NCI-H82 treated with DMSO at 0.1 percent for 48 hours (cell line): Measurements from ENCODE around the gene CXCL13.
"Not testable (repeated sequence)": the region's sequence is repeated elsewhere in the genome, so short reads cannot be mapped to it uniquely, and the experiment has no call there.

Experiments
- DNase-seq: peaks from one replicate; lab custom pipeline; 2025; ENCODE audit not compliant: unreplicated experiment; lab: John Stamatoyannopoulos, UW

Gene CXCL13

DNA sequence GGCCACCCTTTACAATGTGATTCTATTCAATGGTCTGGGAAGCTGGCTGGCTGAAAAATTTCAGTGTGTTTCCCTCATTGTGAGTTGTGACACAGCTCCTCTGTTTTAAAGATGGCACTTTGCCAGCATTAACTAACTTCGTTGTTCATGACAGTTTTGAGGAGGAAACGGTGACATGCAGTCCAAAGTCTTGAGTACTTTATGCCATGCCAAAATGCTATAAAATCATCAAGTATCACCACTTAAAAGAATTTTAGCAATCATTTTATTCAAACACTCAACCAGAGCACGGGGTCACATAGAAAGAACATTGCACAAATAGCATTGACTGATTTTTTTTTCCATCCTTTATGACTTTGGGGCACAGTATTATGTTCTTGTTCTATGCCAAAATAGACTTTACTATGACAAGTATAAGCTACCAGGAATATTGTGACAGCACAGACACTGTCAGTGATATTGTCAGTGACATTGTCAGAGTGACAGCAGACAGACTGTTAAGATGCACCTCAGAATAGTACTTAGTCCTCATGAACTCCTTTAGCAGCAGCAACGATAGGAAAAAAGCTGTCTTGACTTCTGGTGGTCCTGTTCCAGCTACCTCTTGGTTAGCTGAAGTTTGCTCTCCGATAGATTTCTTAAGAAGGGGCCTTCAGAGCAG, 46.7 kb downstream of the CXCL13 start:
- no peak for DNase-seq

DNA sequence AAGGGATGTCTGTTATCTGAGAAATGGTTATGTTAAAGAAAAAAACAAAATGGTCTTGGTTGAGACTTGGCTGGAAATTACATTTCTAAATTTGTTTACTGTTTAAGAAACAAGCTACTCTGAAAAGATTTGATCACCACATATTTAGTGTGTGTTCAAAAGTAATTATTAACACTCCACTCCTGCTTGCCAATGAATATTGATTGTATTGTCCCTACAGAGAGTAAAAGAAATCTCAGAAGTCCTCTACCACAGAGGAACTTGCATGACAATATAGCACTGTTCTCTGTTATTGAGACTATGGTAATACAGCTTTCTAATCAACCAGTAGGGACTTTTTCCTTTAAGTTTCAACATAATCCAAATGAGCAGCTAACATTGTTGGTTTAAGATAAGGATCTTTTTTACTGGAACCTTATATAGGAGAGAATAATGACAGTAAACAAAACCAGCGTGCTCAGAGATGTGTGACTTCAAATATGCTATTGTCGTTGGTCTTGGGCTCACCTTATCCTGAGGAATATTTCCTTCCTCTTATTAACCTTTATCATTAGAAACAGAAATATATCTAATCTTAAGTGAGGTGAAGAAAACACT, 47.6 kb downstream of the CXCL13 start:
- no peak for DNase-seq

DNA sequence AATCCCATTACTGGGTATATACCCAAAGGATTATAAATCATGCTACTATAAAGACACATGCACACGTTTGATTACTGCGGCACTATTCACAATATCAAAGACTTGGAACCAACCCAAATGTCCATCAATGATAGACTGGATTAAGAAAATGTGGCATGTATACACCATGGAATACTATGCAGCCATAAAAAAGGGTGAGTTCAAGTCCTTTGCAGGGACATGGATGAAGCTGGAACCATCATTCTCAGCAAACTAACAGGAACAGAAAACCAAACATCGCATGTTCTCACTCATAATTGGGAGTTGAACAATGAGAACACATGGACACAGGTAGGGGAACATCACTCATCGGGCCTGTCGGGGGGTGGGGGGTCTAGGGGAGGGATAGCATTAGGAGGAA, 54.7 kb downstream of the CXCL13 start:
- not testable (repeated sequence) for DNase-seq
